ENCODE measurements around the gene VGLL4.

VGLL4 gene

GRCh38 chr3:11564577-11565001 lies 79.1 kb downstream of the VGLL4 start:
- Mint-ChIP-seq H3K27me3 (no peaks in the 10 kb centered on the region), H3K27ac (no peak overlapping the region), H3K9me3 (no peaks in the 10 kb centered on the region), H3K4me3 (no peak overlapping the region), H3K4me1 (no peaks in the 10 kb centered on the region), H3K36me3 (peaks cover 27% of the 10 kb centered on the region)
- no peak for ATAC-seq

GRCh38 chr3:11563865-11564185 lies 79.9 kb downstream of the VGLL4 start:
- H3K36me3 Mint-ChIP-seq: peaks cover 29% of the 10 kb centered on the region
- H3K27ac Mint-ChIP-seq: no peak overlapping the region
- no peak overlapping the region for H3K4me3 Mint-ChIP-seq
- no peaks in the 10 kb centered on the region for H3K4me1 Mint-ChIP-seq
- no peaks in the 10 kb centered on the region for H3K27me3 Mint-ChIP-seq
- H3K9me3 Mint-ChIP-seq: no peaks in the 10 kb centered on the region
- no peak for ATAC-seq

- Mint-ChIP-seq H3K27ac (no peak overlapping the region), H3K27me3 (no peaks in the 10 kb centered on the region), H3K9me3 (no peaks in the 10 kb centered on the region), H3K4me3 (no peak overlapping the region), H3K4me1 (no peaks in the 10 kb centered on the region), H3K36me3 (peaks cover 29% of the 10 kb centered on the region)
- ATAC-seq: no peak
Observed at GRCh38 chr3:11563159-11563864, 80.4 kb downstream of the VGLL4 start.

GRCh38 chr3:11562277-11562881 lies 81.3 kb downstream of the VGLL4 start:
- H3K36me3 Mint-ChIP-seq: peaks cover 38% of the 10 kb centered on the region
- no peaks in the 10 kb centered on the region for H3K4me1 Mint-ChIP-seq
- H3K4me3 Mint-ChIP-seq: no peak overlapping the region
- H3K27me3 Mint-ChIP-seq: no peaks in the 10 kb centered on the region
- H3K27ac Mint-ChIP-seq: no peak overlapping the region
- ATAC-seq: no peak
- no peaks in the 10 kb centered on the region for H3K9me3 Mint-ChIP-seq

DNA sequence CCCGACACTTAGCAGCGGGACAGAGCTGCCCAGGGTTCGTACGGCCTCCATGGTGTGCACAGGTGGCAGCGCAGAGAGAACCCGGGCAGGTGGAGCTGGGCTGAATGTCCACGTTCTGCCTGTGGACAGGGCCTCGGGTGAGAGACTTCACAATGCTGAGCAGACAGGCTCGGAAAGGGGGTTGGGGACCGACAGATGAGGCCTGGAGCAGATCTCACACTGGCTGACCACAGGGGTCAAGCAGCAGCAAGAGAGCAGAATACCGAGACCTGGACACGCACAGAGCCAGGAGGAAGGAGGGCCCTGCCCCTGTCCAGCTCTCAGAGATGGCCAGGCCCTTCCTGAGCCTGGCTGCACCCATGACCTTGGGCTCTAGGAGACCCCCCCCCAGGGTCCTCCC lies 83.0 kb downstream of the VGLL4 start:
- no peaks in the 10 kb centered on the region for H3K4me1 Mint-ChIP-seq
- H3K36me3 Mint-ChIP-seq: peaks cover 41% of the 10 kb centered on the region
- H3K27ac Mint-ChIP-seq: no peak overlapping the region
- H3K27me3 Mint-ChIP-seq: no peaks in the 10 kb centered on the region
- no peak for ATAC-seq
- no peaks in the 10 kb centered on the region for H3K9me3 Mint-ChIP-seq
- no peak overlapping the region for H3K4me3 Mint-ChIP-seq

GRCh38 chr3:11559816-11560633 lies 83.7 kb downstream of the VGLL4 start:
- H3K36me3 Mint-ChIP-seq: peaks cover 41% of the 10 kb centered on the region
- no peak overlapping the region for H3K4me3 Mint-ChIP-seq
- H3K9me3 Mint-ChIP-seq: no peaks in the 10 kb centered on the region
- H3K4me1 Mint-ChIP-seq: no peaks in the 10 kb centered on the region
- no peaks in the 10 kb centered on the region for H3K27me3 Mint-ChIP-seq
- H3K27ac Mint-ChIP-seq: no peak overlapping the region
- no peak for ATAC-seq

GRCh38 chr3:11558918-11559815 lies 84.5 kb downstream of the VGLL4 start:
- ATAC-seq: no peak
- Mint-ChIP-seq H3K4me3 (no peak overlapping the region), H3K9me3 (no peaks in the 10 kb centered on the region), H3K4me1 (no peaks in the 10 kb centered on the region), H3K27ac (no peak overlapping the region), H3K36me3 (peaks cover 45% of the 10 kb centered on the region), H3K27me3 (no peaks in the 10 kb centered on the region)

- peaks cover 46% of the 10 kb centered on the region for H3K36me3 Mint-ChIP-seq
- H3K27ac Mint-ChIP-seq: no peak overlapping the region
- ATAC-seq: no peak
- no peak overlapping the region for H3K4me3 Mint-ChIP-seq
- no peaks in the 10 kb centered on the region for H3K4me1 Mint-ChIP-seq
- H3K9me3 Mint-ChIP-seq: no peaks in the 10 kb centered on the region
- H3K27me3 Mint-ChIP-seq: no peaks in the 10 kb centered on the region
Observed at GRCh38 chr3:11558411-11558903, 85.3 kb downstream of the VGLL4 start.

DNA sequence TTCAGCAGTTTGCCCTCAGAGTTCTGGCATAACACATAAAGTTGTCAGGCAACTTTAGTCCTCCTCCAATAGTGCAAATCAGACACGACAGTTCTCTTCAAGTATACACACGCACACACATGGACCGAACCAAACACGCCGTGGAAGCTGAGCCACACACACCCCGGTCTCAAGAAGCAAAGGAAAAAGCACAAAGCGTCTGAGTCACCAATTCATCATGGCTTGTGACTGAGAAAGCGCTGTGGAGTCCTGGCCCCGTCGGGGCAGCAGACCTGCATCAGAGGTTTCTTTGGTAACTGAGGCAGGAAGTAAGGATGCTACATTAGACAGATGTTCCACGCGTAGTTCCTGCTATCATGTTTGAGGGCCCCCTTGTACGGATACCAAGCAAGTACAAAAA lies 85.7 kb downstream of the VGLL4 start:
- Mint-ChIP-seq H3K27ac (no peak overlapping the region), H3K36me3 (peaks cover 47% of the 10 kb centered on the region), H3K4me1 (no peaks in the 10 kb centered on the region), H3K4me3 (no peak overlapping the region), H3K9me3 (no peaks in the 10 kb centered on the region), H3K27me3 (no peaks in the 10 kb centered on the region)
- no peak for ATAC-seq

GRCh38 chr3:11556851-11557644 lies 86.7 kb downstream of the VGLL4 start:
- peaks cover 56% of the 10 kb centered on the region for H3K36me3 Mint-ChIP-seq
- ATAC-seq: no peak
- H3K27me3 Mint-ChIP-seq: no peaks in the 10 kb centered on the region
- H3K9me3 Mint-ChIP-seq: no peaks in the 10 kb centered on the region
- H3K27ac Mint-ChIP-seq: no peak overlapping the region
- H3K4me1 Mint-ChIP-seq: no peaks in the 10 kb centered on the region
- no peak overlapping the region for H3K4me3 Mint-ChIP-seq

- no peak for ATAC-seq
- no peak overlapping the region for H3K4me3 Mint-ChIP-seq
- no peaks in the 10 kb centered on the region for H3K9me3 Mint-ChIP-seq
- peaks cover 3% of the 10 kb centered on the region for H3K4me1 Mint-ChIP-seq
- peaks cover 64% of the 10 kb centered on the region for H3K36me3 Mint-ChIP-seq
- no peaks in the 10 kb centered on the region for H3K27me3 Mint-ChIP-seq
- no peak overlapping the region for H3K27ac Mint-ChIP-seq
Observed at GRCh38 chr3:11555881-11556633, 87.7 kb downstream of the VGLL4 start.

DNA sequence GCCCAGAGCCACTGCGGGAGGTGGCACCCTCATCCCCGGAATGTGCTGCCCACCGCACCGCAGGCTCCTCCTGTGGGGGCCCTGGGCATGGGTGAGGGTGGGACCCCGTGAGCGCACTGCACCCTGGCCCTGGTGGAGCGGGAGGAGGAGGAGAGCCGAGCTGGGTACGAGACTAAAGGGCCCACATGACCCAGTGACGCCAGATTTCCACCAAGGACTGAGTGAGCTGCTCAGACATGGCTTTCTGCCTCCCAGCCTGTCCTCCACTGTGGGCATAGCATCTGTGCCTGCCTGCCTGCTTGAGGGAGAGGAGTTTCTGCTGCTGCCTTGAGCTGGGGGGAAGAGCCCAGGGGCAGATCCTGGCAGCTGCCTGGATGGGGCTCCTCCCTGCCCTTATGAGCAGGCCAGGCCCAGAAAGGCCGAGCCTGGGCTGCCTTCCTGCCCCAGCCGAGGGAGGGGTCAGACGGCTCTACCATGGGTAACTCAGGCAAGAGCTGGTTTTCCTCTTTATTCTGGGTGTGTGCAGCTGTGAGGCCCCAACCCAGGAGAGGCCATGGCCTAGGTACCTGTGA lies 88.4 kb downstream of the VGLL4 start:
- H3K27ac Mint-ChIP-seq: no peak overlapping the region
- no peaks in the 10 kb centered on the region for H3K27me3 Mint-ChIP-seq

DNA sequence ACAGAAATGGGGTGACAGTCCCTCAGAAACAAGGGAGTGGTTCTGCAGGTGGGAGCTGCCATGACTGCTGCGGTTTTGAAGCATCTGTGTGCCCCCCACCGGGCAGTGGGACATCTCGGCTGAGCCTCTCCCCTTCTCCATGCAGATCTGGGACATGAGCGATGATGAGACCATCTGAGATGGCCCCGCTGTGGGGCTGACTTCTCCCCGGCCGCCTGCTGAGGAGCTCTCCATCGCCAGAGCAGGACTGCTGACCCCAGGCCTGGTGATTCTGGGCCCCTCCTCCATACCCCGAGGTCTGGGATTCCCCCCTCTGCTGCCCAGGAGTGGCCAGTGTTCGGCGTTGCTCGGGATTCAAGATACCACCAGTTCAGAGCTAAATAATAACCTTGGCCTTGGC lies 89.0 kb downstream of the VGLL4 start:
- Mint-ChIP-seq H3K4me3 (no peak overlapping the region), H3K4me1 (peaks cover 17% of the 10 kb centered on the region), H3K36me3 (peaks cover 59% of the 10 kb centered on the region), H3K27me3 (no peaks in the 10 kb centered on the region), H3K9me3 (no peaks in the 10 kb centered on the region), H3K27ac (no peak overlapping the region)
- no peak for ATAC-seq

More for the DNA sequence above, 88.4 kb downstream of the VGLL4 start:
- Mint-ChIP-seq H3K4me3 (no peak overlapping the region), H3K4me1 (peaks cover 10% of the 10 kb centered on the region), H3K36me3 (peaks cover 66% of the 10 kb centered on the region), H3K9me3 (no peaks in the 10 kb centered on the region)
- no peak for ATAC-seq
